Dendritic cell treated with granulocyte-macrophage colony-stimulating factor and Interleukin-4, amounts not matched to agents 40 ng/mL and 50 ng/mL, for 4 days (primary cell): ENCODE results near the gene VARS2.
"Not testable (repeated sequence)": the region's sequence is repeated elsewhere in the genome, so short reads cannot be mapped to it uniquely, and the experiment has no call there.

ENCODE experiments used
- H3K27ac Mint-ChIP-seq: one replicate; pipeline ENCODE4 v1.8.0; 2022; ENCODE audit warnings: mild to moderate bottlenecking, mixed read lengths
- H3K27me3 Mint-ChIP-seq: one replicate; pipeline ENCODE4 v1.8.0; 2022; ENCODE audit warnings: mild to moderate bottlenecking, mixed read lengths
- H3K36me3 Mint-ChIP-seq: one replicate; pipeline ENCODE4 v1.8.0; 2022; ENCODE audit warnings: low read depth, mixed read lengths
- H3K4me1 Mint-ChIP-seq: one replicate; pipeline ENCODE4 v1.8.0; 2022; ENCODE audit warnings: low read depth, mixed read lengths
- H3K4me3 Mint-ChIP-seq: one replicate; pipeline ENCODE4 v1.8.0; 2022; ENCODE audit warnings: mild to moderate bottlenecking, moderate library complexity, mixed read lengths
- H3K9me3 Mint-ChIP-seq: one replicate; pipeline ENCODE4 v1.8.0; 2022; ENCODE audit warnings: mixed read lengths
- intact Hi-C: fragments of 100-400 bp; cut with micrococcal nuclease; formaldehyde crosslinking; loops from one replicate; pipeline ENCODE4 v1.15.0; 2022

Gene VARS2

GRCh38 chr6:30914076-30914853 lies at the start of gene VARS2:
Gene VARS2 (plus strand): TSS chr6:30914238. CDS start chr6:30914837, 599 bp downstream.
- peaks cover 80% of the 10 kb centered on the region for H3K36me3 Mint-ChIP-seq
- no peaks in the 10 kb centered on the region for H3K9me3 Mint-ChIP-seq
- peak within 1 kb of the TSS; percentile 81 for H3K4me3 Mint-ChIP-seq
- H3K4me1 Mint-ChIP-seq = peaks cover 26% of the 10 kb centered on the region
- intact Hi-C loops = loop anchor here (2.0 kb wide), 1 partner anchor 165 kb away; no protein-coding TSS in a partner anchor
- H3K27ac Mint-ChIP-seq = peak within 1 kb of the TSS; percentile 78
- no peaks in the 10 kb centered on the region for H3K27me3 Mint-ChIP-seq

- intact Hi-C loops = no loop called here
- Mint-ChIP-seq H3K27ac (no peak overlapping the region), H3K9me3 (peaks cover 15% of the 10 kb centered on the region), H3K4me1 (peaks cover 5% of the 10 kb centered on the region), H3K4me3 (no peak overlapping the region), H3K36me3 (no peaks in the 10 kb centered on the region), H3K27me3 (peaks cover 17% of the 10 kb centered on the region)
Measured at GRCh38 chr6:30864325-30864724, 49.7 kb upstream of the VARS2 start.

- H3K36me3 Mint-ChIP-seq, H3K27ac Mint-ChIP-seq, H3K4me3 Mint-ChIP-seq, intact Hi-C loops, H3K4me1 Mint-ChIP-seq, H3K27me3 Mint-ChIP-seq: not testable (repeated sequence)
- H3K9me3 Mint-ChIP-seq = peaks cover 45% of the 10 kb centered on the region
Measured at GRCh38 chr6:30869241-30869749, 44.7 kb upstream of the VARS2 start.

GRCh38 chr6:30870546-30870945 lies 43.5 kb upstream of the VARS2 start:
- H3K36me3 Mint-ChIP-seq = no peaks in the 10 kb centered on the region
- H3K4me3 Mint-ChIP-seq = no peak overlapping the region
- H3K27me3 Mint-ChIP-seq = peaks cover 4% of the 10 kb centered on the region
- H3K9me3 Mint-ChIP-seq = peaks cover 45% of the 10 kb centered on the region
- no peak overlapping the region for H3K27ac Mint-ChIP-seq
- no peaks in the 10 kb centered on the region for H3K4me1 Mint-ChIP-seq
- intact Hi-C loops = no loop called here

- intact Hi-C loops = no loop called here
- Mint-ChIP-seq H3K9me3 (peaks cover 45% of the 10 kb centered on the region), H3K27ac (no peak overlapping the region), H3K36me3 (no peaks in the 10 kb centered on the region), H3K27me3 (peaks cover 4% of the 10 kb centered on the region), H3K4me1 (no peaks in the 10 kb centered on the region), H3K4me3 (no peak overlapping the region)
Measured at GRCh38 chr6:30871592-30872183, 42.4 kb upstream of the VARS2 start.

- intact Hi-C loops = no loop called here
- Mint-ChIP-seq H3K27ac (no peak overlapping the region), H3K36me3 (no peaks in the 10 kb centered on the region), H3K9me3 (peaks cover 45% of the 10 kb centered on the region), H3K4me3 (no peak overlapping the region), H3K4me1 (peaks cover 8% of the 10 kb centered on the region), H3K27me3 (peaks cover 4% of the 10 kb centered on the region)
Measured at GRCh38 chr6:30873137-30873640, 40.8 kb upstream of the VARS2 start.

- intact Hi-C loops, H3K4me3 Mint-ChIP-seq, H3K36me3 Mint-ChIP-seq, H3K27ac Mint-ChIP-seq, H3K27me3 Mint-ChIP-seq, H3K4me1 Mint-ChIP-seq: not testable (repeated sequence)
- peaks cover 41% of the 10 kb centered on the region for H3K9me3 Mint-ChIP-seq
Measured at GRCh38 chr6:30873795-30874194, 40.2 kb upstream of the VARS2 start.

GRCh38 chr6:30875244-30876038 lies 38.6 kb upstream of the VARS2 start:
- H3K9me3 Mint-ChIP-seq = peaks cover 29% of the 10 kb centered on the region
- peaks cover 6% of the 10 kb centered on the region for H3K27me3 Mint-ChIP-seq
- intact Hi-C loops = loop anchor here (5.0 kb wide), 1 partner anchor 148 kb away; no protein-coding TSS in a partner anchor
- H3K4me3 Mint-ChIP-seq = no peak overlapping the region
- H3K36me3 Mint-ChIP-seq = no peaks in the 10 kb centered on the region
- no peak overlapping the region for H3K27ac Mint-ChIP-seq
- H3K4me1 Mint-ChIP-seq = peaks cover 8% of the 10 kb centered on the region

GRCh38 chr6:30876039-30876730 lies 37.9 kb upstream of the VARS2 start:
- intact Hi-C loops = loop anchor here (5.0 kb wide), 1 partner anchor 149 kb away; no protein-coding TSS in a partner anchor
- Mint-ChIP-seq H3K4me3 (no peak overlapping the region), H3K4me1 (peaks cover 8% of the 10 kb centered on the region), H3K27me3 (peaks cover 12% of the 10 kb centered on the region), H3K9me3 (peaks cover 22% of the 10 kb centered on the region), H3K36me3 (no peaks in the 10 kb centered on the region), H3K27ac (no peak overlapping the region)

GRCh38 chr6:30877419-30878262 lies 36.4 kb upstream of the VARS2 start:
- Mint-ChIP-seq H3K27ac (peak overlapping the region; percentile 21), H3K27me3 (peaks cover 23% of the 10 kb centered on the region), H3K36me3 (no peaks in the 10 kb centered on the region), H3K4me1 (peaks cover 8% of the 10 kb centered on the region), H3K9me3 (peaks cover 7% of the 10 kb centered on the region), H3K4me3 (peak overlapping the region; percentile 65)
- intact Hi-C loops = loop anchor here (1.0 to 5.0 kb wide), 2 partner anchors 49 to 150 kb away; no protein-coding TSS in a partner anchor

- H3K36me3 Mint-ChIP-seq = no peaks in the 10 kb centered on the region
- intact Hi-C loops = loop anchor here (5.0 kb wide), 1 partner anchor 153 kb away; no protein-coding TSS in a partner anchor
- H3K4me1 Mint-ChIP-seq = peaks cover 17% of the 10 kb centered on the region
- no peaks in the 10 kb centered on the region for H3K9me3 Mint-ChIP-seq
- H3K4me3 Mint-ChIP-seq = no peak overlapping the region
- no peak overlapping the region for H3K27ac Mint-ChIP-seq
- peaks cover 36% of the 10 kb centered on the region for H3K27me3 Mint-ChIP-seq
Measured at GRCh38 chr6:30879684-30880427, 34.2 kb upstream of the VARS2 start.

- Mint-ChIP-seq H3K36me3 (no peaks in the 10 kb centered on the region), H3K27ac (no peak overlapping the region), H3K4me3 (no peak overlapping the region), H3K9me3 (no peaks in the 10 kb centered on the region), H3K27me3 (peaks cover 46% of the 10 kb centered on the region), H3K4me1 (peaks cover 26% of the 10 kb centered on the region)
- intact Hi-C loops = no loop called here
Measured at GRCh38 chr6:30880698-30881252, 33.3 kb upstream of the VARS2 start.
